GM20431 (cell line): Measurements from ENCODE around the gene SGMS2.

Experiments
- in situ Hi-C: fragments of 300-500 bp; cut with MseI, MboI; formaldehyde crosslinking; loops from one replicate; pipeline ENCODE4 v1.15.0; 2020; ENCODE audit warnings: low sequenced_read_pairs; ENCODE audit not compliant: unreplicated experiment

The SGMS2 gene

GRCh38 chr4:107950746-107951540 lies 126.2 kb downstream of the SGMS2 start:
- in situ Hi-C loops, result no loop called here

- in situ Hi-C loops, result no loop called here
Observed at GRCh38 chr4:107951551-107951950, 126.8 kb downstream of the SGMS2 start.

- in situ Hi-C loops, result no loop called here
Observed at GRCh38 chr4:107956011-107956410, 131.3 kb downstream of the SGMS2 start.
